NCI-H1694 treated with DMSO at 0.1 percent for 48 hours (cell line): ENCODE results near the gene MOBP.
"Not testable (repeated sequence)": the region's sequence is repeated elsewhere in the genome, so short reads cannot be mapped to it uniquely, and the experiment has no call there.

ENCODE experiments used
- DNase-seq: peaks from one replicate; lab custom pipeline; 2025; lab: John Stamatoyannopoulos, UW

MOBP gene

GRCh38 chr3:39467394-39468107 is at the start of gene MOBP:
Gene MOBP, plus strand, starts transcription at chr3:39467680. Its CDS starts 34,390 bp downstream, at chr3:39502070.
- DNase-seq = no peak

DNA sequence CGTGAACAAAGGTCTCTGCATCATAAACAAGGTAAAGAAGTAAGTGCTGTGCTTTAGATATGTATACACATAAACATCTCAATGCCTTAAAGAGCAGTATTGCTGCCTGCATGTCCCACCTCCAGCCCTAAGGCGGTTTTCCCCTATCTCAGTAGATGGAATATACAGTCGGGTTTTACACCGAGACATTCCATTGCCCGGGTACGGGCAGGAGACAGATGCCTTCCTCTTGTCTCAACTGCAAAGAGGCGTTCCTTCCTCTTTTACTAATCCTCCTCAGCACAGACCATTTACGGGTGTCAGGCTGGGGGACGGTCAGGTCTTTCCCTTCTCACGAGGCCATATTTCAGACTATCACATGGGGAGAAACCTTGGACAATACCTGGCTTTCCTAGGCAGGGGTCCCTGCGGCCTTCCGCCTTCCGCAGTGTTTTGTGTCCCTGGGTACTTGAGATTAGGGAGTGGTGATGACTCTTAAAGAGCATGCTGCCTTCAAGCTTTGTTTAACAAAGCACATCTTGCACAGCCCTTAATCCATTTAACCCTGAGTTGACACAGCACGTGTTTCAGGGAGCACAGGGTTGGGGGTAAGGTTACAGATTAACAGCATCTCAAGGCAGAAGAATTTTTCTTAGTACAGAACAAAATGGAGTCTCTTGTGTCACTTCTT is 48.8 kb upstream of the MOBP start:
- DNase-seq = not testable (repeated sequence)

- DNase-seq = no peak
Observed at GRCh38 chr3:39419742-39420315, 47.7 kb upstream of the MOBP start.

- DNase-seq = no peak
Observed at GRCh38 chr3:39420543-39420942, 46.9 kb upstream of the MOBP start.

DNA sequence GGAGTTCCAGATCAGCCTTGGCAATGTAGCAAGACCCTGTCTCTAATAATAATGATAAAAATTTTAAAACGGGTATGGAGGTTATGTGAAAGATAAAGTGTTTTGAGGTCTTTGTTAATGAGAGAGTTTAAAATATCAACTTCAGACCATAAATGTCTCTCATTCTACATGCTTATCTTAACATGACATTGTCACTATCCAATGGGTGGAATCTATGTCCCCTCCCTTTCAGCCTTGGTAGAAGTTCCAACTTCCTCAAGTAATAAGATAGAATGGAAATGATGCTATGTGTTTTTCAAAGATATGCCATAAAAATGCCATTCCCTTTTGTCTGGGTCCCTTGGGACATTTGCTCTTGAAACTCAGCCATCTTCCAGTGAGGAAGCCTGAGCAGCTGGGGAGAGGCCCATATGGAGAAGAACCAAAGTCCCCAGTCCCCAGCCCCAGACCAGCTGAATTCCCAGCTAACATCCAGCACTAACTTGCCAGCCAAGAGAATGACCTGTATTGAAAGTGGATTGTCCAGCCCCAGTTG is 44.0 kb upstream of the MOBP start:
- DNase-seq = no peak

DNA sequence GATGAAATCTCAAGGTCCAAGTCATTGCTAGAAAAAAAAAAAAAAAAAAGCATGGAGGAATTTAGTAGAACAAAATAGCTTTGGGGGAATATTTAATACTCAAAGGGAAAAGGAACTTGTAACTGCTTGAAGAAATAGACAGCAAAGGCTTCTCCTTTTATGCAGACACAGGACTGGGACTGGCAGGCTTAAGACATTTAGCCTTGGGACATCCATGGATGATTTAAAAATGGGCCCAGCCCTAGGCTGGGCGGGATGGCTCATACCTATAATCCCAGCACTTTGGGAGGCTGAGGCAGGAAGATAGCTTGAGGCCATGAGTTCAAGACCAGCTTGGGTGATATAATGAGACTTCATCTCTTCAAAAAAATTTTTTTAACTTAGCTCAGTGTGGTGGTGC is 41.2 kb upstream of the MOBP start:
- no peak for DNase-seq

DNA sequence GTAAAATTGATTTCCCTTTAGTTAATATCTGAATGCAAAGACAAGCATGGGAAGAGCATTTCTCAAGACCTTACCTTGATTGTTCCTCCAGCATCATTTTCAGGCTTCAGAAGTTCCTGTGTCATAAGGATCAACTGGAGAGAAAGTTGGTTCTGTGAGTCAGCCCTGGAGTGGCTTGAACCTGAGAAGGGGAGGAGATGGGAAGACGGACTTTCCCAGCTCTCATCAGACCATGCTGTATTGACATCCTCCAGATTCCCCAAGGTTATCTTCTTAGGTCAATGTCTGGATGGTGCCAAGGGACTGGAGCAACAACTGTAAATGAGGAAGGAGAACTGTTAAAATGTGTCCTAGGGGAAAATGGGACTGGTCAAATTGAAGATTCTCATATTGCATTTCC is 40.0 kb upstream of the MOBP start:
- no peak for DNase-seq

GRCh38 chr3:39428745-39429201 is 38.7 kb upstream of the MOBP start:
- no peak for DNase-seq

DNA sequence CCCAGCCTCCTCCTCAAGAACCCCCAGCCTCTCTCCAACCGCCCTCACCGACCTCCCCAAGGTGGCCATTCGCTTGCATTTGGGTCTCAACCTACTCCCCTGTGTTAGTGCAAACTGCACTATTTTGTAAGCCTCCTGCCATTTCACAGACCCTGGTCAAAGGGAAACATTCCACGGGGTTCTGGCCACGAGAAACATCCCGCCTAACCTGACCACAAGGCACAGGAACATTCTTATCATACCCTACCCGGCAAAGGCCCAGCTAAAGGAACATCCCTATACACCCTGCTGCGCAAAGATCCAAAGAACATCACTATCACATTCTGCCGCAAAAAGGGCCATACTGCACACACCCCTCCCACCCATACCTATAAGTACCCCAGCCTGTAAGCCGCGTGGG is 38.0 kb upstream of the MOBP start:
- DNase-seq = no peak

- DNase-seq = no peak
Observed at GRCh38 chr3:39432342-39432741, 35.1 kb upstream of the MOBP start.

DNA sequence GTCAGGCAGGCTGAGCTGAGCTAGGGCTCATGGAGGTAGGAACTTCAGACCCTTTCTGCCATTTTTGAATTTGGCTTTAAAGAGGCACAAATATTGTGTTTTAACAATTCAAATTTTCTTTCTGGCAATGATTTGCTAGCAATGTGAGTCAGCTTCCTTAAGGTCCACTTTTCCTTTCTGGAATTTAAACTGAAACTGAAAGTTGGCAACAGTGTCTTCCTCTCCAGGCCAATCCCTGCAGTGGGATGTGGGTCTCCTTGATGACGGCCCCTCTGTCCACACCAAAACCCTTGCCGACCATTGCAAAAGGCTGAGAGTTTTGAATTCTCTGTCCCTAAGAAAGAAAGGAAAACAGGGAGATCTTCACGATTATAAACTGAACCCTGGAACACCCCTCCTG is 33.8 kb upstream of the MOBP start:
- no peak for DNase-seq

GRCh38 chr3:39434574-39434973 is 32.9 kb upstream of the MOBP start:
- no peak for DNase-seq

- DNase-seq = no peak
Observed at GRCh38 chr3:39435006-39435748, 32.3 kb upstream of the MOBP start.

- DNase-seq = no peak
Observed at GRCh38 chr3:39438880-39439279, 28.6 kb upstream of the MOBP start.

DNA sequence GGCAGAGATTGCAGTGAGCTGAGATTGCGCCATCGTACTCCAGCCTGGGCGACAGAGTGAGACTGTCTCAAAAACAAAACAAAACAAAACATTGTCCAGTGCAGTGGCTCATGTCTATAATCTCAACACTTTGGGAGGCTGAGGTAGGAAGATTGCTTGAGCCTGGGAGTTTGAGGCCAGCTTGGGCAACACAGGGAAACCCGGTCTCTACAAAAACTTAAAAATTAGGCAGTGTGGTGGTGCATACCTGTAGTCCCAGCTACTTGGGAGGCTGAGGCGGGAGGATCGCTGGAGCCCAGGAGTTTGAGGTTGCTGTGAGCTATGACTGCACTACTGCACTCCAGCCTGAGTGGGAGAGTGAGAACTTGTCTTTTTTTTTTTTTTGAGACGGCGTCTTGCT is 27.2 kb upstream of the MOBP start:
- no peak for DNase-seq

GRCh38 chr3:39443530-39443929 is 23.9 kb upstream of the MOBP start:
- DNase-seq = no peak

- no peak for DNase-seq
Observed at GRCh38 chr3:39445927-39446326, 21.6 kb upstream of the MOBP start.

GRCh38 chr3:39446444-39446843 is 21.0 kb upstream of the MOBP start:
- DNase-seq = no peak

- peak; percentile 8 for DNase-seq
Observed at GRCh38 chr3:39447637-39448483, 19.6 kb upstream of the MOBP start.

DNA sequence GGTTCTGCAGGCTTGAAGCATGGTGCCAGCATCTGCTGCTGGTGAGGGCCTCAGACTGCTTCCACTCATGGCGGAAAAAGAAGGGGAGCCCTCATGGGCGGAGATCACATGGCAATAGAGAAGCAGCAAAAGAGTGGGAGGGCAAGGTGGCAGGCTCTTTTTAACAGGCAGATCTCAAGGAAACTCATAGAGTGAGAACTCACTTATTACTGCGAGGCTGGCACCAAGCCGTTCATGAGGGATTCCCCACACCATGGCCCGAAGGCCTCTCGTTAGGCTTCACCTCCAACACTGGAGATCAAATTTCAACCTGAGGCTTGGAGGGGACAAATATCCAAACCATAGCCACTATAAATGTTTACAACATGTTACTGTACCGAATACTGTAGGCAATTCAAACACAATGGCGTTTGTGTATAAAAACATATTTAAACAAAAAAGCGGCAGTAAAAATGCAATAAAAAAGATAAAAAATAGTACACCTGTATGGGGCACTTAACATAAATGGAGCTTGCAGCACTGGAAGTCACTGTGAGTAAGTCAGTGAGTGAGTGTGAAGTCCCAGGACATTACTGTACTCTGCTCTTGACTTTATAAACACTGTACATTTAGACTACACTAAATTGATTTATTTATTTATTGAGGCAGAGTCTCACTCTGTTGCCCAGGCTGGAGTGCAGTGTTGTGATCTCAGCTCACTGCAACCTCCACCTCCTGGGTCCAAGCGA is 18.8 kb upstream of the MOBP start:
- no peak for DNase-seq

DNA sequence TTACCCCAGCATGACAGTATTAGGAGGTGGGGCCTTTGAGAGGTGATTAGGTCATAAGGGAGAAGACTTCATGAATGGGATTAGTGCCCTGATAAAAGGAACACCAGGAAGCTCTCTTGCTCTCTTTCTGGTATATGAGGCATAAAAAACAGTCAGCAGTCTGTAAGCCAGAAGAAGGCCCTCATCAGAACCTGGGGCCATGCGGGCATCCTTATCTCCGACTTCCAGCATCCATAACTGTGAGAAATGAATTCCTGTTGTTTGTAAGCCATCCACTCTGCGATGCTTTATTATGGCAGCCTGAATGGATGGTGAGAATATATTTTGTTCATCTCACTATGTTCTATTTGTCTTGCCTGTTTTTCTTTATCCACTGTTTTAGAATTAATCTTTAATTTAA is 17.7 kb upstream of the MOBP start:
- no peak for DNase-seq
